Hepatocyte (in vitro differentiated cells): Measurements from ENCODE around the gene PLA1A. TPM values are rescaled to one million over a fixed set of nuclear protein-coding genes. Genes with fewer than 3 reads are reported as not detected.

ENCODE experiments used
- DNase-seq: peaks from one replicate; pipeline ENCODE4 v3.0.0-alpha.2; 2016; ENCODE audit warnings: low spot score
- H2AFZ ChIP-seq: fragments of 200-600 bp; sonication (generic); 2 replicates; pipeline ENCODE4 v1.6.0; 2016; ENCODE audit warnings: antibody characterized with exemption, mild to moderate bottlenecking
- H3K27ac ChIP-seq: fragments of 200-600 bp; sonication (generic); 2 replicates; pipeline ENCODE4 v1.5.1; 2016; ENCODE audit warnings: mild to moderate bottlenecking
- H3K27me3 ChIP-seq: fragments of 200-600 bp; sonication (generic); 2 replicates; pipeline ENCODE4 v1.6.1; 2016
- H3K36me3 ChIP-seq: fragments of 200-600 bp; sonication (generic); replicated peaks from 2 replicates; pipeline ENCODE4 v1.5.1; 2016; ENCODE audit warnings: low read depth; ENCODE audit not compliant: insufficient read depth
- H3K4me1 ChIP-seq: fragments of 200-600 bp; sonication (generic); 2 replicates; pipeline ENCODE4 v1.5.1; 2016; ENCODE audit warnings: mild to moderate bottlenecking, moderate library complexity; ENCODE audit not compliant: insufficient read depth
- H3K4me2 ChIP-seq: fragments of 200-600 bp; sonication (generic); 2 replicates; pipeline ENCODE4 v1.6.0; 2016
- H3K4me3 ChIP-seq: fragments of 200-600 bp; sonication (generic); 2 replicates; pipeline ENCODE4 v1.5.1; 2016; ENCODE audit warnings: mild to moderate bottlenecking
- H3K79me2 ChIP-seq: fragments of 200-600 bp; sonication (generic); 2 replicates; pipeline ENCODE4 v1.6.0; 2017; ENCODE audit warnings: mild to moderate bottlenecking
- H3K9me2 ChIP-seq: fragments of 200-600 bp; sonication (generic); replicated peaks from 2 replicates; pipeline ENCODE4 v1.6.0; 2017; ENCODE audit warnings: mild to moderate bottlenecking; ENCODE audit not compliant: insufficient read depth
- H3K9me3 ChIP-seq: fragments of 200-600 bp; sonication (generic); 2 replicates; pipeline ENCODE4 v1.5.1; 2016; ENCODE audit warnings: low read depth, mild to moderate bottlenecking
- H4K20me1 ChIP-seq: fragments of 200-600 bp; sonication (generic); 2 replicates; pipeline ENCODE4 v1.6.0; 2016; ENCODE audit warnings: mild to moderate bottlenecking; ENCODE audit not compliant: insufficient read depth, poor library complexity, severe bottlenecking
- CTCF ChIP-seq: fragments of 200-600 bp; sonication (generic); IDR thresholded peaks from 2 replicates; pipeline ENCODE4 v1.5.1; 2016; ENCODE audit warnings: antibody characterized with exemption, mild to moderate bottlenecking; ENCODE audit not compliant: poor library complexity
- EZH2 ChIP-seq: fragments of 200-600 bp; sonication (generic); IDR thresholded peaks from 2 replicates; pipeline ENCODE4 v1.6.1; 2016; ENCODE audit warnings: antibody characterized with exemption, mild to moderate bottlenecking, borderline replicate concordance
- EZH2phosphoT487 ChIP-seq: fragments of 200-600 bp; sonication (generic); IDR thresholded peaks from one replicate; pipeline ENCODE4 v1.6.1; 2018; ENCODE audit warnings: antibody characterized with exemption, mild to moderate bottlenecking, low read depth, moderate library complexity; ENCODE audit not compliant: unreplicated experiment, severe bottlenecking
- WGBS: methylation state at CpG from one replicate; pipeline ENCODE4 v1.1.6; 2016; ENCODE audit warnings: low lambda C conversion rate; ENCODE audit errors: missing lambda C conversion rate; 5-methylcytosine and 5-hydroxymethylcytosine counted together
- polyA plus RNA-seq: library from polyadenylated mRNA; unstranded; fragments of >200 nt; fragmentation: Nextera tagmentation; extraction: Ambion mirVana; gene quantifications from 2 replicates; pipeline ENCODE4 v1.2.1, GENCODE V29; 2016
- total RNA-seq: library from RNA; depleted of rRNA; stranded (reverse); fragments of >200 nt; gene quantifications from 2 replicates; pipeline ENCODE4 v1.2.3, GENCODE V29; 2014

The PLA1A gene
- total and polyA plus RNA-seq, 2 experiments from 2014 or later: 2.6 to 3.3 TPM

- WGBS: 61% methylated on average over 8 of the region's 8 CpGs
- H3K36me3 ChIP-seq: no peaks in the 10 kb centered on the region
- no peak for DNase-seq
- H3K9me2 ChIP-seq: no peaks in the 10 kb centered on the region
- no peaks in the 10 kb centered on the region for H3K27me3 ChIP-seq
- no peaks in the 10 kb centered on the region for H3K4me1 ChIP-seq
- TF ChIP-seq CTCF (no peak), EZH2 (no peak)
- H3K4me3 ChIP-seq: no peak overlapping the region
- H3K9me3 ChIP-seq: no peaks in the 10 kb centered on the region
- no peak overlapping the region for H3K4me2 ChIP-seq
- H3K79me2 ChIP-seq: no peaks in the 10 kb centered on the region
- no peak overlapping the region for H3K27ac ChIP-seq
- no peak overlapping the region for H2AFZ ChIP-seq
- H4K20me1 ChIP-seq: no peaks in the 10 kb centered on the region
Measured at GRCh38 chr3:119625451-119626153, 27.9 kb downstream of the PLA1A start.

GRCh38 chr3:119626196-119626595 lies 28.5 kb downstream of the PLA1A start:
- H3K36me3 ChIP-seq: no peaks in the 10 kb centered on the region
- no peaks in the 10 kb centered on the region for H3K4me1 ChIP-seq
- H3K9me3 ChIP-seq: no peaks in the 10 kb centered on the region
- no peak overlapping the region for H3K4me2 ChIP-seq
- no peak for TF ChIP-seq EZH2phosphoT487
- no peak overlapping the region for H2AFZ ChIP-seq
- no peak overlapping the region for H3K4me3 ChIP-seq
- no peak for DNase-seq
- no peaks in the 10 kb centered on the region for H3K27me3 ChIP-seq
- H3K79me2 ChIP-seq: no peaks in the 10 kb centered on the region
- H3K27ac ChIP-seq: no peak overlapping the region
- 95% methylated on average over 1 of the region's 1 CpG for WGBS
- no peaks in the 10 kb centered on the region for H3K9me2 ChIP-seq
- no peaks in the 10 kb centered on the region for H4K20me1 ChIP-seq

GRCh38 chr3:119627461-119627860 lies 29.8 kb downstream of the PLA1A start:
- H3K79me2 ChIP-seq: no peaks in the 10 kb centered on the region
- no peaks in the 10 kb centered on the region for H3K9me3 ChIP-seq
- no peak overlapping the region for H3K27ac ChIP-seq
- no peaks in the 10 kb centered on the region for H3K36me3 ChIP-seq
- no peaks in the 10 kb centered on the region for H3K27me3 ChIP-seq
- no peak overlapping the region for H2AFZ ChIP-seq
- no peaks in the 10 kb centered on the region for H3K4me1 ChIP-seq
- WGBS: 86% methylated on average over 8 of the region's 8 CpGs
- H3K9me2 ChIP-seq: no peaks in the 10 kb centered on the region
- no peak overlapping the region for H3K4me2 ChIP-seq
- DNase-seq: no peak
- H4K20me1 ChIP-seq: no peaks in the 10 kb centered on the region
- no peak for TF ChIP-seq EZH2phosphoT487
- no peak for TF ChIP-seq EZH2
- no peak for TF ChIP-seq CTCF
- H3K4me3 ChIP-seq: no peak overlapping the region

- no peak overlapping the region for H3K4me2 ChIP-seq
- TF ChIP-seq EZH2phosphoT487: no peak
- TF ChIP-seq CTCF: no peak
- TF ChIP-seq EZH2: no peak
- H3K4me3 ChIP-seq: no peak overlapping the region
- H3K27me3 ChIP-seq: no peaks in the 10 kb centered on the region
- no peaks in the 10 kb centered on the region for H3K4me1 ChIP-seq
- no peak overlapping the region for H3K27ac ChIP-seq
- H3K9me2 ChIP-seq: no peaks in the 10 kb centered on the region
- WGBS: 97% methylated on average over 4 of the region's 4 CpGs
- no peaks in the 10 kb centered on the region for H3K9me3 ChIP-seq
- no peak for DNase-seq
- no peaks in the 10 kb centered on the region for H3K36me3 ChIP-seq
- no peaks in the 10 kb centered on the region for H3K79me2 ChIP-seq
- H2AFZ ChIP-seq: no peak overlapping the region
- no peaks in the 10 kb centered on the region for H4K20me1 ChIP-seq
Measured at GRCh38 chr3:119628390-119628789, 30.7 kb downstream of the PLA1A start.
